H9 (cell line): Measurements from ENCODE around the gene CCS. TPM values are rescaled to one million over a fixed set of nuclear protein-coding genes. Genes with fewer than 3 reads are reported as not detected.

ENCODE experiments used
- DNase-seq: peaks from one replicate; pipeline ENCODE4 v3.0.0-alpha.2; 2017
- H2AFZ ChIP-seq: one replicate; pipeline ENCODE4 v1.6.1; 2013; ENCODE audit warnings: mild to moderate bottlenecking, low read length, control low read depth, moderate library complexity
- H2AK5ac ChIP-seq: 2 replicates; pipeline ENCODE4 v1.6.1; 2013; ENCODE audit warnings: low read length, control low read depth, mixed read lengths; ENCODE audit not compliant: insufficient read length
- H2BK120ac ChIP-seq: one replicate; pipeline ENCODE4 v1.6.1; 2013; ENCODE audit warnings: low read depth, mild to moderate bottlenecking, low read length, control low read depth, inconsistent platforms; ENCODE audit not compliant: poor library complexity, severe bottlenecking
- H2BK12ac ChIP-seq: 2 replicates; pipeline ENCODE4 v1.6.1; 2013; ENCODE audit warnings: low read length, control low read depth, mixed read lengths, low read depth; ENCODE audit not compliant: insufficient read length
- H2BK15ac ChIP-seq: 2 replicates; pipeline ENCODE4 v1.6.1; 2013; ENCODE audit warnings: low read depth, low read length, control low read depth
- H2BK20ac ChIP-seq: one replicate; pipeline ENCODE4 v1.6.1; 2013; ENCODE audit warnings: low read depth, mild to moderate bottlenecking, low read length, control low read depth, inconsistent platforms; ENCODE audit not compliant: poor library complexity, severe bottlenecking
- H2BK5ac ChIP-seq: 2 replicates; pipeline ENCODE4 v1.6.1; 2013; ENCODE audit warnings: low read length, control low read depth, mixed read lengths; ENCODE audit not compliant: insufficient read length
- H3K14ac ChIP-seq: 2 replicates; pipeline ENCODE4 v1.6.1; 2013; ENCODE audit warnings: low read length, control low read depth; ENCODE audit not compliant: insufficient read depth
- H3K18ac ChIP-seq: 2 replicates; pipeline ENCODE4 v1.6.1; 2013; ENCODE audit warnings: low read depth, mild to moderate bottlenecking, mixed read lengths, low read length, control low read depth; ENCODE audit not compliant: insufficient read length
- H3K23ac ChIP-seq: 2 replicates; pipeline ENCODE4 v1.6.1; 2013; ENCODE audit warnings: low read length, control low read depth, mixed read lengths, low read depth; ENCODE audit not compliant: insufficient read length
- H3K23me2 ChIP-seq: 2 replicates; pipeline ENCODE4 v1.6.1; 2013; ENCODE audit warnings: low read depth, mild to moderate bottlenecking, mixed read lengths, low read length, control low read depth; ENCODE audit not compliant: insufficient read length, poor library complexity, severe bottlenecking
- H3K27ac ChIP-seq: 2 replicates; pipeline ENCODE4 v1.5.1; 2013; ENCODE audit warnings: low read length, control low read depth, mixed read lengths, low read depth; ENCODE audit not compliant: insufficient read length
- H3K27me3 ChIP-seq: 2 replicates; pipeline ENCODE4 v1.6.1; 2013; ENCODE audit warnings: low read length, control low read depth, inconsistent platforms; ENCODE audit not compliant: insufficient read depth
- H3K4ac ChIP-seq: 2 replicates; pipeline ENCODE4 v1.6.1; 2013; ENCODE audit warnings: low read depth, mild to moderate bottlenecking, control low read depth, inconsistent platforms, low read length, moderate library complexity
- H3K4me1 ChIP-seq: 2 replicates; pipeline ENCODE4 v1.6.1; 2013; ENCODE audit warnings: low read length, control low read depth, inconsistent platforms; ENCODE audit not compliant: insufficient read depth
- H3K4me2 ChIP-seq: 2 replicates; pipeline ENCODE4 v1.6.1; 2013; ENCODE audit warnings: low read length, control low read depth, mixed read lengths; ENCODE audit not compliant: insufficient read length, insufficient read depth
- H3K56ac ChIP-seq: 2 replicates; pipeline ENCODE4 v1.6.1; 2013; ENCODE audit warnings: low read depth, mild to moderate bottlenecking, mixed read lengths, low read length, control low read depth; ENCODE audit not compliant: insufficient read length
- H3K79me1 ChIP-seq: 2 replicates; pipeline ENCODE4 v1.6.1; 2013; ENCODE audit warnings: low read depth, mild to moderate bottlenecking, moderate library complexity, low read length, control low read depth, inconsistent platforms; ENCODE audit not compliant: insufficient read depth, poor library complexity, severe bottlenecking
- H3K79me2 ChIP-seq: 2 replicates; pipeline ENCODE4 v1.6.1; 2013; ENCODE audit warnings: low read length, control low read depth, inconsistent platforms; ENCODE audit not compliant: insufficient read depth
- H3K9ac ChIP-seq: 2 replicates; pipeline ENCODE4 v1.6.1; 2013; ENCODE audit warnings: low read length, control low read depth, mixed read lengths; ENCODE audit not compliant: insufficient read length; ENCODE audit errors: extremely low read depth
- H3K9me3 ChIP-seq: one replicate; pipeline ENCODE4 v1.6.1; 2013; ENCODE audit warnings: low read depth, low read length, inconsistent platforms; ENCODE audit not compliant: control insufficient read depth
- H3T11ph ChIP-seq: one replicate; pipeline ENCODE4 v1.6.1; 2013; ENCODE audit warnings: mild to moderate bottlenecking, low read length, control low read depth, inconsistent platforms
- H4K20me1 ChIP-seq: one replicate; pipeline ENCODE4 v1.6.1; 2013; ENCODE audit not compliant: control insufficient read depth, insufficient read length, insufficient read depth
- H4K5ac ChIP-seq: 2 replicates; pipeline ENCODE4 v1.6.1; 2013; ENCODE audit warnings: low read depth, mild to moderate bottlenecking, mixed read lengths, low read length, control low read depth; ENCODE audit not compliant: insufficient read length
- H4K8ac ChIP-seq: replicated peaks from 2 replicates; pipeline ENCODE4 v1.6.1; 2013; ENCODE audit warnings: low read length, control low read depth, mixed read lengths, low read depth; ENCODE audit not compliant: insufficient read length
- H4K91ac ChIP-seq: 2 replicates; pipeline ENCODE4 v1.6.1; 2013; ENCODE audit warnings: low read depth, mild to moderate bottlenecking, moderate library complexity, mixed read lengths, low read length, control low read depth; ENCODE audit not compliant: insufficient read length
- H3K27ac Mint-ChIP-seq, 3 experiments: 2 replicates in 2 of 3; 3 replicates in 1 of 3; pipeline ENCODE4 v1.8.0; 2020 to 2021; ENCODE audit warnings: mixed read lengths in 3 of 3, mild to moderate bottlenecking in 1 of 3, moderate library complexity in 1 of 3
- H3K27me3 Mint-ChIP-seq: 2 replicates; pipeline ENCODE4 v1.8.0; 2021; ENCODE audit warnings: low read depth, mild to moderate bottlenecking, moderate library complexity, mixed read lengths
- H3K36me3 Mint-ChIP-seq, 3 experiments: 2 replicates in 2 of 3; 3 replicates in 1 of 3; pipeline ENCODE4 v1.8.0; 2020 to 2021; ENCODE audit warnings: low read depth in 3 of 3, mixed read lengths in 3 of 3; ENCODE audit not compliant: insufficient read depth in 1 of 3
- H3K4me1 Mint-ChIP-seq, 2 experiments: 2 replicates each; pipeline ENCODE4 v1.8.0; 2020; ENCODE audit warnings: mixed read lengths in 2 of 2
- H3K4me3 Mint-ChIP-seq, 2 experiments: 2 replicates in 1 of 2; 3 replicates in 1 of 2; pipeline ENCODE4 v1.8.0; 2020 to 2021; ENCODE audit warnings: mild to moderate bottlenecking in 2 of 2, mixed read lengths in 2 of 2, moderate library complexity in 1 of 2
- H3K9me3 Mint-ChIP-seq, 2 experiments: 2 replicates in 1 of 2; 3 replicates in 1 of 2; pipeline ENCODE4 v1.8.0; 2020; ENCODE audit warnings: mild to moderate bottlenecking in 2 of 2, mixed read lengths in 2 of 2, moderate library complexity in 1 of 2
- CTCF ChIP-seq: fragments of 200-600 bp; sonication (generic); conservative IDR thresholded peaks from 3 replicates; pipeline ENCODE4 v1.8.0; 2021; ENCODE audit warnings: antibody characterized with exemption, mild to moderate bottlenecking
- WGBS: extraction: QIAGEN DNeasy Blood & Tissue Kit; methylation state at CpG from one replicate; pipeline ENCODE4 v1.1.7; 2013; ENCODE audit warnings: missing lambda C conversion rate, low lambda C conversion rate, mixed read lengths; ENCODE audit not compliant: insufficient read length; ENCODE audit errors: extremely low coverage; 5-methylcytosine and 5-hydroxymethylcytosine counted together
- total RNA-seq: library from RNA; stranded (reverse); gene quantifications from 2 replicates; pipeline ENCODE4 v1.2.1, GENCODE V29; 2021

CCS gene
- total RNA-seq, 1 experiment from 2014 or later: 61.1 TPM

DNA sequence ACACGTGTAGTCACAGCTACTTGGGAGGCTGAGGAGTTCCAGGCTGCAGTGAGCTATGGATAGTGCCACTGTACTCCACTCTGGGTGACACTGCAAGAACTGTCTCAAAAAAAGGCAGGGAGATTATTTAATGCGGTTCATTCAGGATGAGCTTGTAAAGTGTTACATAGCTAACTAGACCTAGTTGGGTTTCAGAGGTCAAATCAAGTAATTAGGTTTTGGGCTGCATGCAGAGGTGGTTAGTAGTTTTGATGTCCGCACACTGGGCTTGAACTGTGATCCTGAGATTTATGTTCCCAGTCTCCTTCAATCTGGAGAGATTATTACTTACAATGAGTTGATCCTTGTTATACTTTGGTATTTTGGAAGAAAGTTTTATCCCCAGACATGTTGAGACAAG lies 43.4 kb downstream of the CCS start:
- peak overlapping the region; percentile 30 for H3K27ac ChIP-seq
- no peak overlapping the region for H3K56ac ChIP-seq

More for the DNA sequence above, 43.4 kb downstream of the CCS start:
- no peaks in the 10 kb centered on the region for H4K20me1 ChIP-seq
- peaks cover 2% of the 10 kb centered on the region; the same call in 1 of the 2 replicates for H3K27me3 Mint-ChIP-seq
- no peak overlapping the region for H4K5ac ChIP-seq
- H3K27ac Mint-ChIP-seq: peak overlapping the region in 1 of 3 experiments; percentile 99; a peak in 3 of 7 replicates
- H3T11ph ChIP-seq: no peak overlapping the region
- no peak overlapping the region for H3K4me2 ChIP-seq
- H3K4me3 Mint-ChIP-seq: no peak overlapping the region
- peaks cover 34 to 73% (median 53%) of the 10 kb centered on the region in 3 experiments for H3K36me3 Mint-ChIP-seq
- H2BK20ac ChIP-seq: no peak overlapping the region
- H2BK5ac ChIP-seq: no peak overlapping the region
- WGBS: no CpG with 5 or more reads among the region's 3 CpGs
- peaks cover 35 to 38% of the 10 kb centered on the region in 2 experiments for H3K4me1 Mint-ChIP-seq
- H3K9ac ChIP-seq: no peak overlapping the region
- no peaks in the 10 kb centered on the region for H3K79me1 ChIP-seq
- H4K91ac ChIP-seq: no peak overlapping the region
- no peak for TF ChIP-seq CTCF
- H2BK15ac ChIP-seq: no peak overlapping the region
- H3K23me2 ChIP-seq: peaks cover 12% of the 10 kb centered on the region
- no peak overlapping the region for H2BK120ac ChIP-seq
- H3K4me1 ChIP-seq: peaks cover 3% of the 10 kb centered on the region
- H2AK5ac ChIP-seq: no peak overlapping the region
- H2BK12ac ChIP-seq: no peak overlapping the region
- no peak overlapping the region for H3K23ac ChIP-seq
- no peaks in the 10 kb centered on the region for H3K9me3 Mint-ChIP-seq
- no peak for DNase-seq
- no peak overlapping the region for H2AFZ ChIP-seq
- H3K27me3 ChIP-seq: no peaks in the 10 kb centered on the region
- no peaks in the 10 kb centered on the region for H3K9me3 ChIP-seq
- H3K14ac ChIP-seq: no peak overlapping the region
- no peak overlapping the region for H3K18ac ChIP-seq
- peaks cover 32% of the 10 kb centered on the region for H3K79me2 ChIP-seq
- H4K8ac ChIP-seq: no peak overlapping the region
- no peak overlapping the region for H3K4ac ChIP-seq
